DND-41 (cell line): ENCODE measurements around the gene TOX2.

ENCODE experiments used
- EZH2 ChIP-seq: IDR thresholded peaks from 3 replicates; pipeline ENCODE4 v1.6.1; 2012; ENCODE audit warnings: borderline replicate concordance, low read depth, mild to moderate bottlenecking, moderate library complexity, low read length, inconsistent platforms; ENCODE audit not compliant: severe bottlenecking
- TF ChIP-seq, protein P1 (sequence below): IDR thresholded peaks from 2 replicates; pipeline ENCODE4 v1.5.1; 2012; ENCODE audit warnings: borderline replicate concordance, low read length, moderate library complexity, mild to moderate bottlenecking; ENCODE audit not compliant: poor library complexity, severe bottlenecking; ENCODE audit errors: extremely low read depth

- TF ChIP-seq, protein P1, sequence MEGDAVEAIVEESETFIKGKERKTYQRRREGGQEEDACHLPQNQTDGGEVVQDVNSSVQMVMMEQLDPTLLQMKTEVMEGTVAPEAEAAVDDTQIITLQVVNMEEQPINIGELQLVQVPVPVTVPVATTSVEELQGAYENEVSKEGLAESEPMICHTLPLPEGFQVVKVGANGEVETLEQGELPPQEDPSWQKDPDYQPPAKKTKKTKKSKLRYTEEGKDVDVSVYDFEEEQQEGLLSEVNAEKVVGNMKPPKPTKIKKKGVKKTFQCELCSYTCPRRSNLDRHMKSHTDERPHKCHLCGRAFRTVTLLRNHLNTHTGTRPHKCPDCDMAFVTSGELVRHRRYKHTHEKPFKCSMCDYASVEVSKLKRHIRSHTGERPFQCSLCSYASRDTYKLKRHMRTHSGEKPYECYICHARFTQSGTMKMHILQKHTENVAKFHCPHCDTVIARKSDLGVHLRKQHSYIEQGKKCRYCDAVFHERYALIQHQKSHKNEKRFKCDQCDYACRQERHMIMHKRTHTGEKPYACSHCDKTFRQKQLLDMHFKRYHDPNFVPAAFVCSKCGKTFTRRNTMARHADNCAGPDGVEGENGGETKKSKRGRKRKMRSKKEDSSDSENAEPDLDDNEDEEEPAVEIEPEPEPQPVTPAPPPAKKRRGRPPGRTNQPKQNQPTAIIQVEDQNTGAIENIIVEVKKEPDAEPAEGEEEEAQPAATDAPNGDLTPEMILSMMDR: no peak
- TF ChIP-seq EZH2: no peak
Measured at GRCh38 chr20:43943725-43944124, 29.1 kb downstream of the TOX2 start.
